ENCODE measurements around the gene SCAMP2.

- no peak for TF ChIP-seq POLR2A (IDR thresholded peaks at IDR 0.05)
- no peak for TF ChIP-seq CTCF (IDR thresholded peaks at IDR 0.05)
Observed at GRCh38 chr15:74837482-74838136, 35.6 kb downstream of the SCAMP2 start.
